HG03196 (cell line): ENCODE data around the gene OPCML.

ENCODE experiments used
- ATAC-seq: cut with Tn5 transposase; IDR thresholded peaks from one replicate; pipeline ENCODE4 v1.9.1; 2021; ENCODE audit not compliant: unreplicated experiment

The OPCML gene

GRCh38 chr11:132831272-132831671, 701.0 kb downstream of the OPCML start:
- no peak for ATAC-seq

GRCh38 chr11:132824642-132825041, 707.7 kb downstream of the OPCML start:
- no peak for ATAC-seq

DNA sequence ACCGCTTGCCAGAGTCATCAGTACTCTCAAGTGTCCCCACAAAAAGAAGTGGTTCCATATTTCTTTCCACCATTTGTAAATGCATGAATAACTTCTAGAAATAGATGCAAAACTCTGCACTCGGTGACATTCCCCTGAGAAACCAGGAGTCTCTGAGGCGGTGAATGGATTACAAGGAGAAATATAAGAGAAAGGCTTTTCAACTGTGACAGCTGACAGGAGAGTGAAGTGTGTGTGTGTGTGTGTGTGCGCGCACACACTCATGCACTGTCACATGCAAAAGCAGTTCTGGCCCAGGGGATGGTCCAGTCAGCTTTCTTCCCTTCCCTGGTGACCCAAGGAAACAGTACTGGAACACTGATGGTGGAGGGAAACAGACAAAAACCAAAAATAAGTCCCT, 710.0 kb downstream of the OPCML start:
- ATAC-seq: no peak

DNA sequence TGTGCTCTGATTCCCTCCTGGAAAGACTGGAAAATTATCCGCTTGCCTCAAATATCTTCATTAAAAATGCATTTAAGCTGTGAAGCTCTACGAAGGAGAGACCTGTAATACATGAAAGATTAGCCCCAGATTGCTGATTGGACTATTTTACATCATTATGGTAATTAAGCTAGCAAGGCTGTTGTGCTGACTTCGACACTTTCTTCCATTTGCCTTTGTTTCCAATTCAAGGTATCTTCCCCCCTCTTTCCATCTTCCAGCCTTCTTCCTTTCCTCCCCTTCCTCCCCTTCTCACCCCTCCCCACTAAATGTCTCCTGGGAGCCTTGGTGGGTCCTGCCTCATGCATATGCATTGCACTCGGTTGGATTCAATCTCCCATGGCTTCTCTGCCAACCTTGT, 710.8 kb downstream of the OPCML start:
- no peak for ATAC-seq

DNA sequence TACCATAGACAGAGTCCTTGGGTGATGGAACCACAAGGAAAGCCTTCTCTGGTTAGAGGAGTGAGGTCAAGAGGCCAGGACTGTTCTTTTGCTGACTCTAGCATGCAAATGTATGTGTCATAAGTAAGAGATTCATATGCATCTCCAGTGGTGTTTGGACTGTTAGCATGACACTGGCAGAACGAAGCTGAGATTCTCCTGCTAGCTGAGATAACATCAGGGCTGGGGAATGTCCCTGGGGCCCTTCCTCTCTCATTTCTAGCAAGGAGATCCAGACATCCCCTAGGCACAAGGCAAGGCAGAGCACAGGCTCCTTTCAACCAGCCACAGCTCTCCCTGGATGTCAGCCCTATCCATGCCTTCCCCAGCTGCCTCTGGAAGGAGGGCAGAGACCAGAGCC, 711.3 kb downstream of the OPCML start:
- ATAC-seq: no peak

GRCh38 chr11:132818951-132819350, 713.4 kb downstream of the OPCML start:
- no peak for ATAC-seq

DNA sequence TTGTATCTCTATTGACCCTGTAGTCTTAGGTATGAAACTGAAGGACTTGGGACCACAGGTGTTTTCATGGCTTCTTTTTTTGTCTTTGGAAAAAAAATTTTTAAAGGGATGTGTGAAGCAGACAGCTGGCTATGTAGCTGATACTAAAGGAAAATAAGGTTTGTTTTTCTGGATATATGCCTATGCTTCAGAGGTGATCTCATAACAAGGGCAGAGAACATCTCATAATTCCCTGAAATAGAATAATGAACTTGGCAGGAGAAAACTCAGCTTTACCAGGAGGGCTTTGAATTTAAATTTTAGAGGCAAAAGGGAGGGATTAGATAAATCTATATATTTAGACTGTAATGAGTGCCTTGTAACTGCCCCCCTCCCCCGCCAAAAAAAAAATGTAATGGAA, 714.9 kb downstream of the OPCML start:
- no peak for ATAC-seq

- no peak for ATAC-seq
Measured at GRCh38 chr11:132814410-132814809, 717.9 kb downstream of the OPCML start.

GRCh38 chr11:132811649-132812048, 720.7 kb downstream of the OPCML start:
- no peak for ATAC-seq

- no peak for ATAC-seq
Measured at GRCh38 chr11:132809070-132809469, 723.2 kb downstream of the OPCML start.

GRCh38 chr11:132804258-132804657, 728.0 kb downstream of the OPCML start:
- no peak for ATAC-seq

DNA sequence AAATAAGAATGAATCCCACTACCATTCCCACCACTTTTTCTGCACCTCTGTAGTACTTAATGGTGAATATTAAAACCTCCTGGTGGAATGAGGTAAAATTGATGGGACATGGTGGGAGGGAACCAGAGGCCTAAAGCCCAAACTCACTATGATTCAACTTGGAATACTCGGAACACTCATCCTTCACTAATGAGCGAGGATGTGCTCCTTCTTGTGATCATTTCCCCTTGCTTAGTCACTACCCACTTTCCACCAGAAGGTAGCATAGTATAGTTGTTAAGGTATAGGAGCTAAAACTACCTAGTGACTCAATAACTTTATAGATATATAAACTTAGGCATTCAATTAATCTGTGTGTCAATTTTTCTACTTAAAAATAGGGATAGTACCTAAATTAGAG, 728.9 kb downstream of the OPCML start:
- ATAC-seq: no peak

GRCh38 chr11:132802947-132803346, 729.4 kb downstream of the OPCML start:
- no peak for ATAC-seq

DNA sequence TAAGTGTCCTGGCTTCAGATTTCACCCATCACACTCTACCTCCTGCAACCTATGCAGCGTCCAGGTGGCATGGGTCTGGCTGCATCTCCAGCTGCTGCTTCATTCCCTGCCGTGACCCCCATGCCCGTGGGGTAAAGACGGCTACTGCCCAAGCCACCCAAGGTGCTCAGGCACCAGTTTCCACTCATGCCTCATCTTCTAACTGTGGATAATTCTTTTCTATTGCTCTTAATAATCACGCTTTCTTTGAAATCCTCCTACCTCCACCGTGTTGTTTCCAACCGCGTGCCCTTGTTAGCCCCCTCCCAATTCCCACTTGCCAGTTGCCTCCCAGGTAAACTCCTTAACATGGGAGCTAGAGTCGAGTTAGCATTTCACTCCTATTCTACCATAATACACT, 738.5 kb downstream of the OPCML start:
- no peak for ATAC-seq

DNA sequence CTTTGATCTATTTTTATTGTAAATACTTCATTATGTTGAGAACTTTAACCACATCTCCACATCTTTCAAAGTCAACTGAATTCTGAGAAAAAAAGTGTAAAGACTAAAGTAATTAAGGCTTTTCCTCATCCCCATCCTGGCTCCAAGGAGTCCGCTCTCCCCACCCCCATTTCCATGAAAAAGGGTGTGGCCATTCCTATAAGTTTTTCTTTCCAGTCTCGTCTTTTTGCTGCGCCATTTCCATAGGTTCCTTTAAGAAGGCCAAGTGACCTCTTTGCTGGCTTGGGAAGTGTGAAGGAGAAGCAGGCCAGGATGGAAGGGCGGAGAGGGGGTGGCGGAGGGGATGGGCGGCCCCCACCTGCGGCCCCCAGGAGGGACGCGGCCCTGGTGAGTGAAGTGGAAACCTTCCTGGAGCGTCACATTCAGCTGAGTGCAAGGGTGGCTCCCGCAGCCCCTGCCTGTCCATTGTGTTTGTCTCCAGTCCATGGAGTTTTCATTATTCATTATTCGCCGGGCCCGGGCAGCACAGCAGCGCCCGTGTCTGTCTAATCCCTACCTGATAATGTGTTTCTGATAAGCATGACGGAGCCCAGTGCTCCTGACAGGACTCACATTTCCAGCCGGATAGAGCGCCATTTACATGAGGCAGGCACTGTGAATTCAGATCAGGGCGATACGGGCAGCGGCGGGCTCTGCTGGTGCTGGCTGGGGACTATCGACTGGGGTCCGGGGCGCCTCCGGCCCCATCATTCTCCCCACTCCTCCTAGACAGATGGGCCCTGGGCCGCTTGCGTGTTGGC, 739.8 kb downstream of the OPCML start:
- ATAC-seq: no peak

DNA sequence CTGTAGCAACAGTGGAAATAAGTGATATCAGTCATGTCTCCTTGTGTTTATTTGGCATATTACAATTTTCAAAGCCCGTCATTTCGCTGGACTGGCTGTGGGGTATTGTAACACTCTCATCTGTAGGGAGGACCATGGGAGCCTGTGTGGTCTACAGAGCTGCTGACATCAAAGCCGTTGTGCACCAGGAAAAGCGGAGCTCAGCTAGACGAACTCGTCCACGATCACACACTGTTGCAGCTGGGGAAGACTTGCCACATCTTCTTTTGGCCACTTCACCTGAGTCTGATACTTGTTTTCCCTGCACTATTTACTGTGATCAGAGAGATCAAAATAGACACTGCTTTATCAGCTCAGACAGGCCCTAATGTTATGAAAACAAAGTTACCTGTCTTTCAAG, 741.3 kb downstream of the OPCML start:
- no peak for ATAC-seq

- no peak for ATAC-seq
Measured at GRCh38 chr11:132790466-132790865, 741.8 kb downstream of the OPCML start.

- ATAC-seq: no peak
Measured at GRCh38 chr11:132788816-132789325, 743.4 kb downstream of the OPCML start.

- no peak for ATAC-seq
Measured at GRCh38 chr11:132785878-132786277, 746.4 kb downstream of the OPCML start.

DNA sequence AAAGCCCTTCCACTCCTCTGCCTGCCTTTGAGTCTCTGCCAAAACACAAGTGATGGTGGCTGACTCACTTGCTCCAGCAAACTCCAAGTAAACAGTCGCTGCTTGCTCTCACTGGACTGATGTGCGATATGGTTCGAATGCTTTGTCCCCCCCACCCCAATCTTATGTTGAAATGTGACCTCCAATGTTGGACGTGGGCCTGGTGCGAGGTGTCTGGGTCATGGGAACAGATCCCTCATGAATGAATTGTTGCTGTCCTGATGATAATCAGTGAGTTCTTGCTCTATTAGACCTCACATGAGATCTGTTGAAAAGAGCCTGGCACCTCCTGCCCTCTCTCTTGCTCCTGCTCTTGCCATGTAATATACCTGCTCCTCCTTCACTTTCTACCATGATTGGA, 747.9 kb downstream of the OPCML start:
- ATAC-seq: no peak

DNA sequence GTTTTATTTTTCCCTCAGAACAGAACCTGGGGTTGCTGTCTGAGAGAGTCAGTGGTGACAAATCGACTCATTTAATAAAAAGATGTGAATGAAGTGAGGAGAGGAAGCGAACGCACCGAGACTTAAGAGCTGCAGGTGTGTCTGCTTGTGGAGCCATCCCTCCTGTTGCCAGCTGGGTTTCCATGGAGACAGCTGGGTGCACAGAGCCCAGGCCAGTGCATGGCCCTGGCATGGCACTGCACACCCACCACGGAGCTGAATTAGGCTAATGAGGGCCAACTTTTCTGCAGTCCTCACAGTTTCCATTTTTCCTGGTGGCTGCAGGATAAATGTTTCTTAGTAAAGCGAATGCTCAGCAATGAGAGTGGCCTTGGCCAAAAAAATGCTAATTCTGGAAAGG, 750.2 kb downstream of the OPCML start:
- no peak for ATAC-seq

DNA sequence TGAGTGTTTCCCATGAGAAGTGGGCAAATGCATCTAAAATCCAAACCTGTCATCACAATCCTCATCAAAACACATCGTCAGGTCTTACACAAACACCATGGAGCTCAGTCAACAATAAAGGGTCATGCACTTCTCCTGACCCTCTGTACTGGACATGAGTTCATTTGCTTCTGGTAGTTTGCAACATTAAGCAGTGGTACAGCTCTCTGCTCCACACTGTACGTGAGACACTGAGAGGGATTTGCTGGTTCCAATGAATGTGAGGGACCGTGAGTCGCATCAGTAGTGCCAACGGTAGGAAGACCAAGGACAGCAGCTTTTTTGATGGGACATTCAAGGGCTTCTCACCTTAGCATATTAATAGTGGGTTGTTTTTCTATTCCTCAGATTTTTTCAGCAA, 752.3 kb downstream of the OPCML start:
- no peak for ATAC-seq

DNA sequence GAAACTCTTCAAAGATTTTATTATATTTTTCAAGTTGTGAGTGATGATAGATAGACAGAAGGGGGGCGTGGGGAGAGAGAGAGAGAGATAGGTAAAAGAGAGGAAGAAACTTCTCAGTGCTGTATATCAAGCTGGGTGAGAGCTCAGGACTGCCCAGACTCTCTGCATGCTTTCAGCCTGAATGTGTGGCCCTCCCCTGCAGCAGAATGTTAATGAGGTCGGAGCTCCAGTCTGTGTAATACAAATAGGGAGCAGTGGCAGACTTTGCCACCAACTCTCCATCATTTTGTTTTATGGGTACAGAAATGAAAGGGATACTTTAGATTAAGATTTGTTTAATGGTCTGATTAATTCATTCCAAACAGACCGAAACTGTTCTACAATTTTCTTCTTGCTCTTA, 752.8 kb downstream of the OPCML start:
- no peak for ATAC-seq
